Panc1 (cell line): Measurements from ENCODE around the gene RABEP2. TPM values are rescaled to one million over a fixed set of nuclear protein-coding genes. Genes with fewer than 3 reads are reported as not detected.
A peak's percentile ranks its signal among the peaks of the same experiment; 100 is the strongest.

Experiments used
- ATAC-seq: fragments of 200-7000 bp; cut with Tn5 transposase; 2 replicates; pipeline ENCODE4 v1.9.1; 2020; ENCODE audit warnings: mild to moderate bottlenecking, moderate library complexity
- BruUV-seq: library from RNA; stranded (reverse); fragments of 400-500 nt; replicated peaks from 2 replicates; lab custom pipeline; 2021; lab: Mats Ljungman, UMichigan
- CTCF ChIA-PET: fragments of 300-600 bp; sonication (Branson Sonifier 250); formaldehyde crosslinking; loops from one replicate; lab custom pipeline; 2022; ENCODE audit warnings: antibody characterized with exemption; lab: Charles Lee
- POLR2A ChIA-PET: fragments of 300-600 bp; sonication (Branson Sonifier 250); formaldehyde crosslinking; loops from one replicate; lab custom pipeline; 2022; ENCODE audit warnings: antibody characterized with exemption; lab: Charles Lee
- DNase-seq: peaks from one replicate; pipeline ENCODE4 v3.0.0-alpha.2; 2010; ENCODE audit warnings: low read depth, low spot score
- H3K27ac ChIP-seq: 2 replicates; pipeline ENCODE4 v1.5.1; 2011; ENCODE audit warnings: mild to moderate bottlenecking, low read length, inconsistent platforms
- H3K27me3 ChIP-seq: fragments of 200-500 bp; sonication (Bioruptor generic); 2 replicates; pipeline ENCODE4 v1.6.0; 2014; ENCODE audit warnings: low read length, inconsistent platforms; ENCODE audit not compliant: control insufficient read depth, insufficient read depth
- H3K36me3 ChIP-seq: fragments of 200-500 bp; sonication (Bioruptor generic); 2 replicates; pipeline ENCODE4 v1.5.1; 2014; ENCODE audit warnings: inconsistent platforms, mild to moderate bottlenecking, low read length, moderate library complexity; ENCODE audit not compliant: control insufficient read depth, insufficient read depth
- H3K4me1 ChIP-seq: 2 replicates; pipeline ENCODE4 v1.5.1; 2011; ENCODE audit warnings: inconsistent platforms, mild to moderate bottlenecking, low read length, moderate library complexity; ENCODE audit not compliant: control insufficient read depth, insufficient read depth
- H3K4me3 ChIP-seq, 2 experiments: 2 replicates each; pipeline ENCODE4 v1.5.1; 2011 to 2012; ENCODE audit warnings: low read depth in 2 of 2, low read length in 2 of 2, mild to moderate bottlenecking in 2 of 2, inconsistent platforms in 1 of 2, moderate library complexity in 1 of 2
- H3K9me3 ChIP-seq: fragments of 200-500 bp; sonication (Bioruptor generic); 2 replicates; pipeline ENCODE4 v1.5.1; 2014; ENCODE audit warnings: low read depth, mild to moderate bottlenecking, inconsistent platforms, low read length, moderate library complexity; ENCODE audit not compliant: control insufficient read depth, insufficient read depth
- CTCF ChIP-seq: fragments of 450-650 bp; IDR thresholded peaks from 2 replicates; pipeline ENCODE4 v1.5.1; 2017; ENCODE audit warnings: mild to moderate bottlenecking
- POLR2AphosphoS5 ChIP-seq: IDR thresholded peaks from 2 replicates; pipeline ENCODE4 v1.6.1; 2012; ENCODE audit warnings: mild to moderate bottlenecking, low read depth, low read length, moderate library complexity
- REST ChIP-seq, 2 experiments: IDR thresholded peaks; 2 replicates each; pipeline ENCODE4 v1.6.1; 2011 to 2012; ENCODE audit warnings: low read depth in 2 of 2, control low read depth in 1 of 2, low read length in 1 of 2, mild to moderate bottlenecking in 1 of 2, moderate library complexity in 1 of 2; ENCODE audit not compliant: insufficient read depth in 1 of 2
- SIN3A ChIP-seq: IDR thresholded peaks from 2 replicates; pipeline ENCODE4 v1.6.1; 2012; ENCODE audit warnings: low read depth, mild to moderate bottlenecking, low read length, moderate library complexity, borderline replicate concordance; ENCODE audit not compliant: insufficient read depth
- TCF7L2 ChIP-seq: IDR thresholded peaks from 2 replicates; pipeline ENCODE4 v1.6.1; 2011; ENCODE audit warnings: mild to moderate bottlenecking, low read depth, low read length, inconsistent platforms
- in situ Hi-C: cut with HindIII; loops from 2 replicates; pipeline ENCODE4 v1.10.0; 2016; ENCODE audit warnings: low sequenced_read_pairs, low pct_unique_long_range_greater_than_20kb
- intact Hi-C: fragments of 100-400 bp; cut with micrococcal nuclease; formaldehyde crosslinking; loops from one replicate; pipeline ENCODE4 v1.10.0; 2022; ENCODE audit not compliant: unreplicated experiment
- total RNA-seq: library from RNA; stranded (reverse); gene quantifications from one replicate; pipeline ENCODE4 v1.2.1, GENCODE V29; 2021; ENCODE audit not compliant: unreplicated experiment

The RABEP2 gene
- total RNA-seq, 1 experiment from 2014 or later, result 24.8 TPM

GRCh38 chr16:28964496-28964895 lies 39.5 kb upstream of the RABEP2 start:
- Histone ChIP-seq H3K36me3 (peaks cover 7% of the 10 kb centered on the region; the same call in 1 of the 2 replicates), H3K4me3 (no peak overlapping the region), H3K27me3 (no peaks in the 10 kb centered on the region), H3K9me3 (no peaks in the 10 kb centered on the region), H3K27ac (no peak overlapping the region), H3K4me1 (no peaks in the 10 kb centered on the region)
- no peak for DNase-seq
- intact Hi-C loops (no loop called here), in situ Hi-C loops (no loop called here)
- no TSS peak for BruUV-seq
- CTCF ChIA-PET, result no interaction called here
- POLR2A ChIA-PET, result no interaction called here
- TF ChIP-seq TCF7L2 (no peak), CTCF (no peak), SIN3A (no peak), POLR2AphosphoS5 (no peak), REST (IDR thresholded peaks at IDR 0.05; ENCODE audit: insufficient read depth in 1 of 2, low read depth in 2 of 2, low read length in 1 of 2) (no peak)
- no peak for ATAC-seq

- no peak for DNase-seq
- H3K9me3 ChIP-seq, result no peaks in the 10 kb centered on the region
- intact Hi-C loops (no loop called here), in situ Hi-C loops (no loop called here)
- peak; percentile 28; the same call in 1 of the 2 replicates for ATAC-seq
- BruUV-seq, result no TSS peak
- CTCF ChIA-PET, result no interaction called here
- no peak overlapping the region for H3K4me3 ChIP-seq
- no peaks in the 10 kb centered on the region for H3K27me3 ChIP-seq
- TF ChIP-seq REST (IDR thresholded peaks at IDR 0.05; ENCODE audit: insufficient read depth in 1 of 2, low read depth in 2 of 2, low read length in 1 of 2), result no peak
- no peak for TF ChIP-seq SIN3A
- TF ChIP-seq TCF7L2, result no peak
- H3K36me3 ChIP-seq, result peaks cover 7% of the 10 kb centered on the region; the same call in 1 of the 2 replicates
- POLR2A ChIA-PET, result no interaction called here
- H3K4me1 ChIP-seq, result no peaks in the 10 kb centered on the region
- H3K27ac ChIP-seq, result no peak overlapping the region
Measured at GRCh38 chr16:28964072-28964471, 39.0 kb upstream of the RABEP2 start.
